Mesothelial cell of epicardium (in vitro differentiated cells): Measurements from ENCODE around the gene GALNS. TPM values are rescaled to one million over a fixed set of nuclear protein-coding genes. Genes with fewer than 3 reads are reported as not detected.

Experiments
- DNase-seq, 2 experiments: peaks; one replicate each; pipeline ENCODE4 v3.0.0; 2021; ENCODE audit warnings: low spot score in 2 of 2; ENCODE audit not compliant: unreplicated experiment in 2 of 2
- H3K27ac Mint-ChIP-seq: 2 replicates; pipeline ENCODE4 v1.8.0; 2021; ENCODE audit warnings: mixed read lengths
- H3K27me3 Mint-ChIP-seq: 2 replicates; pipeline ENCODE4 v1.8.0; 2021; ENCODE audit warnings: low read depth, mixed read lengths
- H3K36me3 Mint-ChIP-seq: 2 replicates; pipeline ENCODE4 v1.8.0; 2021; ENCODE audit warnings: mixed read lengths
- H3K4me1 Mint-ChIP-seq: 2 replicates; pipeline ENCODE4 v1.8.0; 2021; ENCODE audit warnings: mixed read lengths
- H3K4me3 Mint-ChIP-seq: 2 replicates; pipeline ENCODE4 v1.8.0; 2021; ENCODE audit warnings: mild to moderate bottlenecking, moderate library complexity, mixed read lengths
- H3K9me3 Mint-ChIP-seq: 2 replicates; pipeline ENCODE4 v1.8.0; 2021; ENCODE audit warnings: mixed read lengths
- CTCF ChIP-seq: fragments of 200-600 bp; sonication (generic); IDR thresholded peaks from one replicate; pipeline ENCODE4 v1.5.0; 2021; ENCODE audit warnings: antibody characterized with exemption; ENCODE audit not compliant: unreplicated experiment
- total RNA-seq: library from RNA; stranded (reverse); gene quantifications from 3 replicates; pipeline ENCODE4 v1.2.1, GENCODE V29; 2021

GALNS gene
- total RNA-seq, 1 donor from 2014 or later, result 42.4 TPM

- TF ChIP-seq CTCF, result no peak
- H3K4me3 Mint-ChIP-seq, result no peak overlapping the region
- H3K4me1 Mint-ChIP-seq, result peaks cover 1% of the 10 kb centered on the region
- no peaks in the 10 kb centered on the region for H3K9me3 Mint-ChIP-seq
- H3K36me3 Mint-ChIP-seq, result no peaks in the 10 kb centered on the region
- no peaks in the 10 kb centered on the region for H3K27me3 Mint-ChIP-seq
- no peak for DNase-seq
- H3K27ac Mint-ChIP-seq, result no peak overlapping the region
Measured at GRCh38 chr16:88902744-88903143, 46.0 kb upstream of the GALNS start.

- Mint-ChIP-seq H3K36me3 (no peaks in the 10 kb centered on the region), H3K27ac (no peak overlapping the region), H3K9me3 (no peaks in the 10 kb centered on the region), H3K27me3 (no peaks in the 10 kb centered on the region), H3K4me3 (no peak overlapping the region), H3K4me1 (no peaks in the 10 kb centered on the region)
- no peak for DNase-seq
- no peak for TF ChIP-seq CTCF
Measured at GRCh38 chr16:88901718-88902337, 45.1 kb upstream of the GALNS start.

- Mint-ChIP-seq H3K36me3 (no peaks in the 10 kb centered on the region), H3K4me1 (no peaks in the 10 kb centered on the region), H3K4me3 (no peak overlapping the region), H3K27ac (no peak overlapping the region), H3K9me3 (no peaks in the 10 kb centered on the region), H3K27me3 (no peaks in the 10 kb centered on the region)
- TF ChIP-seq CTCF, result no peak
- DNase-seq, result no peak
Measured at GRCh38 chr16:88900662-88901052, 43.9 kb upstream of the GALNS start.

- no peaks in the 10 kb centered on the region for H3K27me3 Mint-ChIP-seq
- H3K9me3 Mint-ChIP-seq, result no peaks in the 10 kb centered on the region
- H3K36me3 Mint-ChIP-seq, result no peaks in the 10 kb centered on the region
- H3K4me1 Mint-ChIP-seq, result no peaks in the 10 kb centered on the region
- DNase-seq, result no peak
- H3K4me3 Mint-ChIP-seq, result no peak overlapping the region
- no peak for TF ChIP-seq CTCF
- H3K27ac Mint-ChIP-seq, result no peak overlapping the region
Measured at GRCh38 chr16:88899901-88900661, 43.3 kb upstream of the GALNS start.

GRCh38 chr16:88897696-88898425 lies 41.1 kb upstream of the GALNS start:
- no peaks in the 10 kb centered on the region for H3K36me3 Mint-ChIP-seq
- H3K27me3 Mint-ChIP-seq, result no peaks in the 10 kb centered on the region
- no peak for DNase-seq
- no peak overlapping the region for H3K4me3 Mint-ChIP-seq
- H3K4me1 Mint-ChIP-seq, result no peaks in the 10 kb centered on the region
- no peak for TF ChIP-seq CTCF
- H3K27ac Mint-ChIP-seq, result no peak overlapping the region
- no peaks in the 10 kb centered on the region for H3K9me3 Mint-ChIP-seq
